ENCODE results near the gene CHRNA10.
A peak's percentile ranks its signal among the peaks of the same experiment; 100 is the strongest.
"Not testable (repeated sequence)": the region's sequence is repeated elsewhere in the genome, so short reads cannot be mapped to it uniquely, and the experiment has no call there.

The CHRNA10 gene

GRCh38 chr11:3664032-3664630 lies 7.1 kb downstream of the CHRNA10 start:
- no peak for DNase-seq

- no peak for DNase-seq
These were observed 8.3 kb downstream of the CHRNA10 start for GRCh38 chr11:3662856-3663255.

- no peak for DNase-seq
These were observed 10.2 kb downstream of the CHRNA10 start for GRCh38 chr11:3660960-3661359.

GRCh38 chr11:3659595-3660515 lies 11.3 kb downstream of the CHRNA10 start:
- DNase-seq: no peak

- DNase-seq: no peak
These were observed 12.9 kb downstream of the CHRNA10 start for GRCh38 chr11:3658252-3658651.

- not testable (repeated sequence) for DNase-seq
These were observed 13.9 kb downstream of the CHRNA10 start for GRCh38 chr11:3657331-3657730.

GRCh38 chr11:3655547-3655946 lies 15.6 kb downstream of the CHRNA10 start:
- DNase-seq: no peak

- not testable (repeated sequence) for DNase-seq
These were observed 18.7 kb downstream of the CHRNA10 start for GRCh38 chr11:3652514-3652913.

GRCh38 chr11:3649374-3649773 lies 21.8 kb downstream of the CHRNA10 start:
- DNase-seq: not testable (repeated sequence)

- DNase-seq: not testable (repeated sequence)
These were observed 22.3 kb downstream of the CHRNA10 start for GRCh38 chr11:3648843-3649242.

GRCh38 chr11:3645552-3645951 lies 25.6 kb downstream of the CHRNA10 start:
- DNase-seq: no peak

GRCh38 chr11:3644817-3645235 lies 26.4 kb downstream of the CHRNA10 start, which contains the start of gene ART1:
ART1 (plus strand) TSS chr11:3645128; CDS start chr11:3659214, 14,086 bp downstream.
- no peak for DNase-seq

- DNase-seq: not testable (repeated sequence)
These were observed 28.1 kb downstream of the CHRNA10 start for GRCh38 chr11:3643102-3643546.

- DNase-seq: peak; percentile 82 to 84
These were observed 28.9 kb downstream of the CHRNA10 start for GRCh38 chr11:3642071-3642951.

GRCh38 chr11:3641701-3642070 lies 29.5 kb downstream of the CHRNA10 start, which contains the start of gene ART5:
ART5 (minus strand) TSS chr11:3641992; CDS start chr11:3641862, 130 bp downstream.
- no peak for DNase-seq

GRCh38 chr11:3641191-3641590 lies 30.0 kb downstream of the CHRNA10 start:
- no peak for DNase-seq

- no peak for DNase-seq
These were observed 31.3 kb downstream of the CHRNA10 start for GRCh38 chr11:3639841-3640240.

GRCh38 chr11:3638513-3638912 lies 32.7 kb downstream of the CHRNA10 start:
- DNase-seq: no peak

- no peak for DNase-seq
These were observed 34.0 kb downstream of the CHRNA10 start for GRCh38 chr11:3637201-3637600.

- DNase-seq: no peak
These were observed 35.4 kb downstream of the CHRNA10 start for GRCh38 chr11:3635641-3636375.

- no peak for DNase-seq
These were observed 39.0 kb downstream of the CHRNA10 start for GRCh38 chr11:3632070-3632660.

GRCh38 chr11:3631331-3631730 lies 39.9 kb downstream of the CHRNA10 start:
- DNase-seq: no peak
